Suprapubic skin (tissue), 4 donors: ENCODE results near the gene GRK4. TPM values are rescaled to one million over a fixed set of nuclear protein-coding genes. Genes with fewer than 3 reads are reported as not detected.
"Not testable (repeated sequence)": the region's sequence is repeated elsewhere in the genome, so short reads cannot be mapped to it uniquely, and the experiment has no call there.

Experiments used
- DNase-seq, 2 donors: peaks; one replicate each; pipeline ENCODE4 v3.0.0-alpha.2; 2019; ENCODE audit warnings: low spot score in 2 of 2
- H3K27ac ChIP-seq: fragments of 200-600 bp; sonication (generic); one replicate; pipeline ENCODE4 v1.5.1; 2019
- H3K27me3 ChIP-seq: fragments of 200-600 bp; sonication (generic); one replicate; pipeline ENCODE4 v1.5.1; 2019
- H3K36me3 ChIP-seq: fragments of 200-600 bp; sonication (generic); one replicate; pipeline ENCODE4 v1.5.1; 2019
- H3K4me1 ChIP-seq: fragments of 200-600 bp; sonication (generic); one replicate; pipeline ENCODE4 v1.5.1; 2019
- H3K4me3 ChIP-seq: fragments of 200-600 bp; sonication (generic); one replicate; pipeline ENCODE4 v1.5.1; 2019; ENCODE audit warnings: mild to moderate bottlenecking
- H3K9me3 ChIP-seq: fragments of 200-600 bp; sonication (generic); one replicate; pipeline ENCODE4 v1.5.1; 2019
- CTCF ChIP-seq, 2 donors: fragments of 200-600 bp in 1 of 2; fragments of 450-650 bp in 1 of 2; sonication (generic) in 1 of 2; IDR thresholded peaks; one replicate each; pipeline ENCODE4 v1.5.1; 2016 to 2019; ENCODE audit warnings: antibody characterized with exemption in 2 of 2, mild to moderate bottlenecking in 1 of 2, moderate library complexity in 1 of 2
- EP300 ChIP-seq: sonication (generic); formaldehyde crosslinking; IDR thresholded peaks from one replicate; pipeline ENCODE4 v1.6.1; 2017; ENCODE audit warnings: antibody characterized with exemption
- POLR2A ChIP-seq, 2 donors: fragments of 450-650 bp; IDR thresholded peaks; one replicate each; pipeline ENCODE4 v1.6.1; 2017; ENCODE audit warnings: antibody characterized with exemption in 2 of 2, mild to moderate bottlenecking in 2 of 2, moderate library complexity in 2 of 2
- POLR2AphosphoS5 ChIP-seq, 3 donors: sonication (generic); formaldehyde crosslinking; IDR thresholded peaks; one replicate each; pipeline ENCODE4 v1.6.1; 2017; ENCODE audit warnings: antibody characterized with exemption in 3 of 3
- WGBS: methylation state at CpG from one replicate; pipeline ENCODE4 v1.1.5; 2018; 5-methylcytosine and 5-hydroxymethylcytosine counted together
- total RNA-seq, 4 donors: library from RNA; depleted of rRNA; stranded (reverse); fragments of >200 nt; gene quantifications; one replicate each; pipeline ENCODE4 v1.1.0, GENCODE V29; 2016

Gene GRK4
- total RNA-seq, 4 donors from 2014 or later = 3.3 to 8.0 (median 4.6) TPM

GRCh38 chr4:2968381-2968780, 5.0 kb downstream of the GRK4 start:
- no peaks in the 10 kb centered on the region for H3K36me3 ChIP-seq
- no peak overlapping the region for H3K27ac ChIP-seq
- peaks cover 9% of the 10 kb centered on the region for H3K4me1 ChIP-seq
- H3K4me3 ChIP-seq = no peak overlapping the region
- H3K9me3 ChIP-seq = no peaks in the 10 kb centered on the region
- H3K27me3 ChIP-seq = no peaks in the 10 kb centered on the region
- no peak for DNase-seq
- TF ChIP-seq CTCF (IDR thresholded peaks at IDR 0.05) (no peak), EP300 (no peak), POLR2AphosphoS5 (IDR thresholded peaks at IDR 0.05) (no peak), POLR2A (IDR thresholded peaks at IDR 0.05) (no peak)
- 67% methylated on average over 3 of the region's 3 CpGs for WGBS

- Histone ChIP-seq H3K9me3 (no peaks in the 10 kb centered on the region), H3K27me3 (no peaks in the 10 kb centered on the region), H3K36me3 (no peaks in the 10 kb centered on the region), H3K27ac (no peak overlapping the region), H3K4me3 (no peak overlapping the region), H3K4me1 (no peaks in the 10 kb centered on the region)
- TF ChIP-seq CTCF (IDR thresholded peaks at IDR 0.05) (no peak), POLR2A (IDR thresholded peaks at IDR 0.05) (no peak), EP300 (no peak), POLR2AphosphoS5 (IDR thresholded peaks at IDR 0.05) (no peak)
- no peak for DNase-seq
- 94% methylated on average over 3 of the region's 3 CpGs for WGBS
Measured at GRCh38 chr4:2971275-2971674, 7.9 kb downstream of the GRK4 start.

DNA sequence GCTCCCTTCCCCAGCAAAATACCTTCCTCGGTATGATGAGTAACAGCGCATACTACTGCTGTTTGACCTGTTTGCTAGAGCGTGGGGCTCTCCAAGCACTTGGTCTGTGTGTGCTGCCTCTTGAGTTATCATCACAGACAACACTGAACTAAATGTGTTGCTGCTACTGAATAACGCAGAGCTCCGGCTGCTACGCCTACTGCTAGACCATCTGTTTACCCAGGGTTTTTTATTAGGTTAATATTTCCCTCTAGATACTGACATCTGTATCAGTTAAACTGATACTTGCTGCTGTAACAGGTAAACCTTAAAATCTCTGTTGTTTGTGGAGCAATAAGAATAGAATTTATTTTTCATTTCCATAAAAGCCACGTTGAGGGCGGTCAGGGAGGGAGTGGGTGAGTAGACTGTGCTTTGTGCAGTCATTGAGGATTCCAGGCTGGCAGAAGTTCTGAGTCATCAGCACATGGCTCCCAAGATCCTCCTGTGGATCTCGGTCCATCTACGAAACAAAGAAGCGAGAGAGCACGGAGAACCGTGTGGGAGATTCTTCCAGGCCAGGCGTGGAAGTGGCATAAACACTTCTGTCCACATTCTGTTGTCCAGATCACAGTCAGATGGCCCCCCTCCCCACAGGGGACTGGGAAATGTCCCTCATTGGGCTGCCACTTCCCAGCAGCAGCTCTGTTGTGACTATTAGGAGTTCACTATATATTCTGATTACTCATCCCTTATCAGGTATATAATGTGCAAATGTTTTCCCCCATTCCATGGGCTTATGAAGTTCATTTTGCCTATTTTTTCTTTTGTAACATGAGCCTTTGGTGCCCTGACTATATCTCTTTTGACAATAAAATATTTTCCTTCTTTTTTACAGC, 14.1 kb downstream of the GRK4 start:
- TF ChIP-seq POLR2AphosphoS5 (IDR thresholded peaks at IDR 0.05) = no peak
- no peak for TF ChIP-seq EP300
- no peak for TF ChIP-seq CTCF (IDR thresholded peaks at IDR 0.05)
- no peak for TF ChIP-seq POLR2A (IDR thresholded peaks at IDR 0.05)
- Histone ChIP-seq H3K27me3 (no peaks in the 10 kb centered on the region), H3K4me3 (no peak overlapping the region), H3K9me3 (no peaks in the 10 kb centered on the region), H3K4me1 (no peaks in the 10 kb centered on the region), H3K36me3 (no peaks in the 10 kb centered on the region), H3K27ac (no peak overlapping the region)
- DNase-seq = no peak
- 86% methylated on average over 14 of the region's 14 CpGs for WGBS

DNA sequence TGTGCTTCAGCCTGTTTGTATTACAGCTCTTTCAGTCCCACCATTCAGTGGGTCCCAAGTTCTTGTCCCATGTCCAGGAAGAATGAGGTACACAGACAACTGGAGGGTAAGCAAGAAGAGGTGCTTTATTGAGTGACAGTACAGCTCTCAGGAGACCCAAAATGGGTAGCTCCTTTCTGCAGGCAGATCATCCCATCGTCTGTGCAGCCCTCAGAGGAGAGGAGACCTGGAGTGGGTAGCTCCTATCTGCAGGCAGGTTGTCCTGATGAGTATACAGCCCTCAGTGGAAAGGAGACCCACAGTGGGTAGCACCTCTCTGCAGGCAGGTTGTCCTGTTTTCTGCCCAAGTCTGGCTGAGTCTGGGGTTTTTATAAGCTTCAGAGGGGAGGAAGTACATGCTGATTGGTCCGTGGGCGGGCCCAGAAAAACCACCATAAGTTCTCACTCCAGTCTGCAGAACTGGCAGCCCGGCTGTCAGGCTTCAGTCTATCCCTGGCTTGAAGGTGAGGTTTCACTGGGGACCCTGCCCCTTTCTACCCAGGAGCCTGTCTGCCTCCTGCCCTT, 18.0 kb downstream of the GRK4 start:
- H3K4me1 ChIP-seq = no peaks in the 10 kb centered on the region
- WGBS = 80% methylated on average over 2 of the region's 4 CpGs
- H3K9me3 ChIP-seq = no peaks in the 10 kb centered on the region
- no peaks in the 10 kb centered on the region for H3K36me3 ChIP-seq
- TF ChIP-seq POLR2AphosphoS5 (IDR thresholded peaks at IDR 0.05) (no peak), CTCF (IDR thresholded peaks at IDR 0.05) (no peak), POLR2A (IDR thresholded peaks at IDR 0.05) (no peak), EP300 (no peak)
- no peak overlapping the region for H3K4me3 ChIP-seq
- H3K27me3 ChIP-seq = no peaks in the 10 kb centered on the region
- H3K27ac ChIP-seq = no peak overlapping the region
- DNase-seq = no peak

GRCh38 chr4:2982012-2982411, 18.6 kb downstream of the GRK4 start:
- TF ChIP-seq POLR2AphosphoS5 (IDR thresholded peaks at IDR 0.05) = no peak
- no peak for DNase-seq
- no peaks in the 10 kb centered on the region for H3K9me3 ChIP-seq
- no peaks in the 10 kb centered on the region for H3K4me1 ChIP-seq
- no peaks in the 10 kb centered on the region for H3K27me3 ChIP-seq
- H3K4me3 ChIP-seq = no peak overlapping the region
- H3K27ac ChIP-seq = no peak overlapping the region
- WGBS = 100% methylated on average over 1 of the region's 4 CpGs
- H3K36me3 ChIP-seq = no peaks in the 10 kb centered on the region

- not testable (repeated sequence) for H3K36me3 ChIP-seq, H3K9me3 ChIP-seq, H3K27ac ChIP-seq, DNase-seq, H3K4me1 ChIP-seq, H3K4me3 ChIP-seq, H3K27me3 ChIP-seq
- WGBS = 90% methylated on average over 7 of the region's 7 CpGs
Measured at GRCh38 chr4:2983715-2984114, 20.3 kb downstream of the GRK4 start.
